HEK293 (cell line): ENCODE measurements around the gene PLA2G3.

ENCODE experiments used
- CTCF ChIA-PET: fragments of 350-600 bp; formaldehyde crosslinking; extraction: SDS; loops from one replicate; lab custom pipeline; 2021; ENCODE audit warnings: antibody characterized with exemption; lab: Yijun Ruan, JAX
- POLR2A ChIA-PET: fragments of 300-600 bp; formaldehyde crosslinking; extraction: SDS; loops from one replicate; lab custom pipeline; 2020; ENCODE audit warnings: antibody characterized with exemption, inconsistent platforms; lab: Yijun Ruan, JAX
- H3K27ac ChIP-seq: fragments of 200-500 bp; sonication (Bioruptor generic); 2 replicates; pipeline ENCODE4 v1.5.1; 2014; ENCODE audit warnings: low read depth, low read length, control low read depth, inconsistent platforms; ENCODE audit errors: extremely low read depth
- H3K36me3 ChIP-seq, 2 experiments: fragments of 200-500 bp in 1 of 2; sonication (Bioruptor generic) in 1 of 2; 1 replicate in 1 of 2; 2 replicates in 1 of 2; pipeline ENCODE4 v1.5.1; 2014 to 2017; ENCODE audit warnings: inconsistent platforms in 2 of 2, low read length in 2 of 2; ENCODE audit not compliant: control insufficient read depth in 2 of 2, insufficient read depth in 1 of 2
- H3K4me1 ChIP-seq: fragments of 200-500 bp; sonication (Bioruptor generic); 2 replicates; pipeline ENCODE4 v1.5.1; 2014; ENCODE audit warnings: mild to moderate bottlenecking, low read length, inconsistent platforms; ENCODE audit not compliant: control insufficient read depth, insufficient read depth
- H3K4me3 ChIP-seq: 2 replicates; pipeline ENCODE4 v1.5.1; 2011; ENCODE audit warnings: low read depth, mild to moderate bottlenecking, control low read depth, low read length, moderate library complexity
- H3K9me3 ChIP-seq: fragments of 200-500 bp; sonication (Bioruptor generic); 2 replicates; pipeline ENCODE4 v1.5.1; 2014; ENCODE audit warnings: low read depth, low read length, inconsistent platforms; ENCODE audit not compliant: control insufficient read depth, insufficient read depth
- MZF1 ChIP-seq: fragments of 450-650 bp; formaldehyde crosslinking; IDR thresholded peaks from 2 replicates; pipeline ENCODE4 v1.5.1; 2017; ENCODE audit warnings: missing biosample characterization, missing genetic modification characterization, borderline replicate concordance
- OSR2 ChIP-seq: fragments of 450-650 bp; formaldehyde crosslinking; IDR thresholded peaks from 2 replicates; pipeline ENCODE4 v1.5.1; 2016; ENCODE audit warnings: missing biosample characterization, missing genetic modification characterization
- PATZ1 ChIP-seq: fragments of 450-650 bp; formaldehyde crosslinking; IDR thresholded peaks from 2 replicates; pipeline ENCODE4 v1.5.1; 2016; ENCODE audit warnings: missing biosample characterization, missing genetic modification characterization
- PRDM4 ChIP-seq: fragments of 450-650 bp; formaldehyde crosslinking; IDR thresholded peaks from 2 replicates; pipeline ENCODE4 v1.5.1; 2017; ENCODE audit warnings: missing biosample characterization, missing genetic modification characterization
- YY1 ChIP-seq: fragments of 450-650 bp; formaldehyde crosslinking; IDR thresholded peaks from 2 replicates; pipeline ENCODE4 v1.5.1; 2018; ENCODE audit warnings: missing biosample characterization, missing genetic modification characterization
- ZBTB17 ChIP-seq: fragments of 450-650 bp; formaldehyde crosslinking; IDR thresholded peaks from 2 replicates; pipeline ENCODE4 v1.5.1; 2016; ENCODE audit warnings: missing biosample characterization, missing genetic modification characterization
- ZBTB48 ChIP-seq: fragments of 450-650 bp; formaldehyde crosslinking; IDR thresholded peaks from 2 replicates; pipeline ENCODE4 v1.5.1; 2016; ENCODE audit warnings: missing biosample characterization, missing genetic modification characterization
- ZBTB7A ChIP-seq: fragments of 450-650 bp; formaldehyde crosslinking; IDR thresholded peaks from 2 replicates; pipeline ENCODE4 v1.5.1; 2016; ENCODE audit warnings: low read depth, missing biosample characterization, missing genetic modification characterization
- ZNF239 ChIP-seq: fragments of 450-650 bp; formaldehyde crosslinking; IDR thresholded peaks from 2 replicates; pipeline ENCODE4 v1.5.1; 2016; ENCODE audit warnings: missing biosample characterization, missing genetic modification characterization
- ZNF24 ChIP-seq: fragments of 450-650 bp; formaldehyde crosslinking; IDR thresholded peaks from 2 replicates; pipeline ENCODE4 v1.5.1; 2016; ENCODE audit warnings: missing biosample characterization, missing genetic modification characterization
- ZNF335 ChIP-seq: fragments of 450-650 bp; formaldehyde crosslinking; conservative IDR thresholded peaks from 2 replicates; pipeline ENCODE4 v1.5.1; 2016; ENCODE audit warnings: missing biosample characterization, missing genetic modification characterization
- ZNF341 ChIP-seq: fragments of 450-650 bp; formaldehyde crosslinking; IDR thresholded peaks from 2 replicates; pipeline ENCODE4; 2016; ENCODE audit warnings: low read depth, missing biosample characterization, missing genetic modification characterization
- ZNF548 ChIP-seq: fragments of 450-650 bp; formaldehyde crosslinking; IDR thresholded peaks from 2 replicates; pipeline ENCODE4 v1.5.1; 2016; ENCODE audit warnings: missing biosample characterization, missing genetic modification characterization
- ZNF585B ChIP-seq: fragments of 450-650 bp; formaldehyde crosslinking; IDR thresholded peaks from 2 replicates; pipeline ENCODE4 v1.5.1; 2016; ENCODE audit warnings: missing biosample characterization, missing genetic modification characterization
- ZNF600 ChIP-seq: fragments of 450-650 bp; formaldehyde crosslinking; IDR thresholded peaks from 2 replicates; pipeline ENCODE4 v1.5.1; 2016; ENCODE audit warnings: missing biosample characterization, missing genetic modification characterization
- ZNF621 ChIP-seq: fragments of 450-650 bp; formaldehyde crosslinking; IDR thresholded peaks from 2 replicates; pipeline ENCODE4 v1.5.1; 2017; ENCODE audit warnings: missing biosample characterization, missing genetic modification characterization
- ZNF747 ChIP-seq: fragments of 450-650 bp; formaldehyde crosslinking; IDR thresholded peaks from 2 replicates; pipeline ENCODE4 v1.5.1; 2016; ENCODE audit warnings: missing biosample characterization, missing genetic modification characterization
- ZSCAN23 ChIP-seq: fragments of 450-650 bp; formaldehyde crosslinking; IDR thresholded peaks from 2 replicates; pipeline ENCODE4 v1.5.1; 2016; ENCODE audit warnings: missing biosample characterization, missing genetic modification characterization
- TF ChIP-seq, protein P1 (sequence below): fragments of 450-650 bp; formaldehyde crosslinking; optimal IDR thresholded peaks from 2 replicates; pipeline ENCODE3; 2016; ENCODE audit warnings: missing biosample characterization, mild to moderate bottlenecking, missing genetic modification characterization
- TF ChIP-seq, protein P2 (sequence below): fragments of 450-650 bp; formaldehyde crosslinking; IDR thresholded peaks from 2 replicates; pipeline ENCODE4 v1.5.1; 2017; ENCODE audit warnings: missing biosample characterization, missing genetic modification characterization
- TF ChIP-seq, protein P3 (sequence below): fragments of 450-650 bp; formaldehyde crosslinking; IDR thresholded peaks from 2 replicates; pipeline ENCODE4 v1.5.1; 2016; ENCODE audit warnings: missing biosample characterization, missing genetic modification characterization, low read depth
- TF ChIP-seq, protein P4 (sequence below): fragments of 450-650 bp; formaldehyde crosslinking; IDR thresholded peaks from 2 replicates; pipeline ENCODE4 v1.5.1; 2016; ENCODE audit warnings: missing biosample characterization, missing genetic modification characterization

Gene PLA2G3

GRCh38 chr22:31122532-31123291 is 17.6 kb downstream of the PLA2G3 start, which contains the start of gene INPP5J:
INPP5J (plus strand) TSS chr22:31122966; CDS start chr22:31123015, 49 bp downstream.
- Histone ChIP-seq H3K9me3 (no peaks in the 10 kb centered on the region), H3K4me3 (peak within 1 kb of the TSS; percentile 59), H3K27ac (no peak within 1 kb of the TSS; the same call in 1 of the 2 replicates), H3K36me3 (no peaks in the 10 kb centered on the region), H3K4me1 (0 out of 2 replicates have a peak, but pooled peaks cover 2% of the 10 kb centered on the region)
- ChIA-PET CTCF (interaction anchor here (1.2 to 1.3 kb wide), 3 partner anchors 15 to 28 kb away, joined by 3 to 5 read pairs (median 4); partner anchors contain the start of gene SELENOM), POLR2A (interaction anchor here (0.6 to 1.5 kb wide), 7 partner anchors 13 to 699 kb away, joined by 3 to 7 read pairs (median 5); partner anchors contain the start of genes LIMK2, MORC2, RNF185 and SELENOM)
- TF ChIP-seq ZNF239 (tag by site-specific recombination) (no peak), ZNF600 (tag by site-specific recombination) (peak; percentile 65; the same call in 1 of the 2 replicates), YY1 (tag by site-specific recombination) (peak; percentile 56; the same call in 1 of the 2 replicates), ZNF341 (tag by site-specific recombination) (peak; percentile 71), ZNF585B (tag by site-specific recombination) (no peak), ZBTB17 (tag by site-specific recombination) (peak; percentile 69), ZNF747 (no peak), PATZ1 (tag by site-specific recombination) (peak; percentile 88), OSR2 (peak; percentile 17; the same call in 1 of the 2 replicates), ZBTB7A (peak; percentile 80; the same call in 1 of the 2 replicates), ZNF621 (tag by site-specific recombination) (no peak), ZNF24 (tag by site-specific recombination) (0 out of 2 replicates have a peak, but pooled peaks have one; percentile 13), ZNF335 (tag by site-specific recombination) (peak; percentile 39), ZBTB48 (tag by site-specific recombination) (peak; percentile 97), MZF1 (tag by site-specific recombination) (no peak), PRDM4 (tag by site-specific recombination) (no peak), ZSCAN23 (0 out of 2 replicates have a peak, but pooled peaks have one; percentile 21), ZNF548 (peak; percentile 61; the same call in 1 of the 2 replicates)
- TF ChIP-seq, protein P1, sequence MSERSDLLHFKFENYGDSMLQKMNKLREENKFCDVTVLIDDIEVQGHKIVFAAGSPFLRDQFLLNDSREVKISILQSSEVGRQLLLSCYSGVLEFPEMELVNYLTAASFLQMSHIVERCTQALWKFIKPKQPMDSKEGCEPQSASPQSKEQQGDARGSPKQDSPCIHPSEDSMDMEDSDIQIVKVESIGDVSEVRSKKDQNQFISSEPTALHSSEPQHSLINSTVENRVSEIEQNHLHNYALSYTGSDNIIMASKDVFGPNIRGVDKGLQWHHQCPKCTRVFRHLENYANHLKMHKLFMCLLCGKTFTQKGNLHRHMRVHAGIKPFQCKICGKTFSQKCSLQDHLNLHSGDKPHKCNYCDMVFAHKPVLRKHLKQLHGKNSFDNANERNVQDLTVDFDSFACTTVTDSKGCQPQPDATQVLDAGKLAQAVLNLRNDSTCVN, result peak; percentile 4
- TF ChIP-seq, protein P2, sequence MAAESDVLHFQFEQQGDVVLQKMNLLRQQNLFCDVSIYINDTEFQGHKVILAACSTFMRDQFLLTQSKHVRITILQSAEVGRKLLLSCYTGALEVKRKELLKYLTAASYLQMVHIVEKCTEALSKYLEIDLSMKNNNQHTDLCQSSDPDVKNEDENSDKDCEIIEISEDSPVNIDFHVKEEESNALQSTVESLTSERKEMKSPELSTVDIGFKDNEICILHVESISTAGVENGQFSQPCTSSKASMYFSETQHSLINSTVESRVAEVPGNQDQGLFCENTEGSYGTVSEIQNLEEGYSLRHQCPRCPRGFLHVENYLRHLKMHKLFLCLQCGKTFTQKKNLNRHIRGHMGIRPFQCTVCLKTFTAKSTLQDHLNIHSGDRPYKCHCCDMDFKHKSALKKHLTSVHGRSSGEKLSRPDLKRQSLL (tag by site-specific recombination), result peak; percentile 99
- TF ChIP-seq, protein P3, sequence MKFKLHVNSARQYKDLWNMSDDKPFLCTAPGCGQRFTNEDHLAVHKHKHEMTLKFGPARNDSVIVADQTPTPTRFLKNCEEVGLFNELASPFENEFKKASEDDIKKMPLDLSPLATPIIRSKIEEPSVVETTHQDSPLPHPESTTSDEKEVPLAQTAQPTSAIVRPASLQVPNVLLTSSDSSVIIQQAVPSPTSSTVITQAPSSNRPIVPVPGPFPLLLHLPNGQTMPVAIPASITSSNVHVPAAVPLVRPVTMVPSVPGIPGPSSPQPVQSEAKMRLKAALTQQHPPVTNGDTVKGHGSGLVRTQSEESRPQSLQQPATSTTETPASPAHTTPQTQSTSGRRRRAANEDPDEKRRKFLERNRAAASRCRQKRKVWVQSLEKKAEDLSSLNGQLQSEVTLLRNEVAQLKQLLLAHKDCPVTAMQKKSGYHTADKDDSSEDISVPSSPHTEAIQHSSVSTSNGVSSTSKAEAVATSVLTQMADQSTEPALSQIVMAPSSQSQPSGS (tag by site-specific recombination), result peak; percentile 97
- TF ChIP-seq, protein P4, sequence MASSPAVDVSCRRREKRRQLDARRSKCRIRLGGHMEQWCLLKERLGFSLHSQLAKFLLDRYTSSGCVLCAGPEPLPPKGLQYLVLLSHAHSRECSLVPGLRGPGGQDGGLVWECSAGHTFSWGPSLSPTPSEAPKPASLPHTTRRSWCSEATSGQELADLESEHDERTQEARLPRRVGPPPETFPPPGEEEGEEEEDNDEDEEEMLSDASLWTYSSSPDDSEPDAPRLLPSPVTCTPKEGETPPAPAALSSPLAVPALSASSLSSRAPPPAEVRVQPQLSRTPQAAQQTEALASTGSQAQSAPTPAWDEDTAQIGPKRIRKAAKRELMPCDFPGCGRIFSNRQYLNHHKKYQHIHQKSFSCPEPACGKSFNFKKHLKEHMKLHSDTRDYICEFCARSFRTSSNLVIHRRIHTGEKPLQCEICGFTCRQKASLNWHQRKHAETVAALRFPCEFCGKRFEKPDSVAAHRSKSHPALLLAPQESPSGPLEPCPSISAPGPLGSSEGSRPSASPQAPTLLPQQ, result peak; percentile 85
